HCT116 (cell line): ENCODE measurements around the gene VAV2.

Source experiments
- EZH2 ChIP-seq: fragments of 200-600 bp; sonication (generic); IDR thresholded peaks from 2 replicates; pipeline ENCODE4 v1.6.1; 2017; ENCODE audit warnings: antibody characterized with exemption, mixed run types
- FOSL1 ChIP-seq: IDR thresholded peaks from 2 replicates; pipeline ENCODE4 v1.6.1; 2012; ENCODE audit warnings: low read depth
- POLR2A ChIP-seq: IDR thresholded peaks from 2 replicates; pipeline ENCODE4 v1.7.0; 2011; ENCODE audit warnings: borderline replicate concordance; ENCODE audit not compliant: insufficient read depth, insufficient read length; ENCODE audit errors: extremely low read depth
- RAD21 ChIP-seq: IDR thresholded peaks from 2 replicates; pipeline ENCODE4 v1.6.1; 2012; ENCODE audit warnings: low read depth, mild to moderate bottlenecking
- REST ChIP-seq: IDR thresholded peaks from 2 replicates; pipeline ENCODE4 v1.6.1; 2012; ENCODE audit warnings: low read depth
- TCF7L2 ChIP-seq: IDR thresholded peaks from 2 replicates; pipeline ENCODE4 v1.7.0; 2011; ENCODE audit warnings: borderline replicate concordance, inconsistent platforms; ENCODE audit not compliant: insufficient read depth, insufficient read length; ENCODE audit errors: extremely low read depth
- ZFX ChIP-seq: fragments of 450-650 bp; IDR thresholded peaks from 2 replicates; pipeline ENCODE4 v1.6.1; 2017
- TF ChIP-seq, protein P1 (sequence below), 3 experiments: fragments of 200-600 bp in 1 of 3; sonication (generic) in 1 of 3; IDR thresholded peaks in 2 of 3; conservative IDR thresholded peaks in 1 of 3; 2 replicates each; pipeline ENCODE4 v1.5.1; 2012 to 2017; ENCODE audit warnings: low read depth in 2 of 3, low read length in 2 of 3, antibody characterized with exemption in 1 of 3, borderline replicate concordance in 1 of 3, control low read depth in 1 of 3, mild to moderate bottlenecking in 1 of 3, mixed read lengths in 1 of 3, mixed run types in 1 of 3, moderate library complexity in 1 of 3; ENCODE audit not compliant: insufficient read depth in 1 of 3
- TF ChIP-seq, protein P2 (sequence below): IDR thresholded peaks from 2 replicates; pipeline ENCODE4 v1.6.1; 2012
- TF ChIP-seq, protein P3 (sequence below): IDR thresholded peaks from 2 replicates; pipeline ENCODE4 v1.6.1; 2012

DNA sequence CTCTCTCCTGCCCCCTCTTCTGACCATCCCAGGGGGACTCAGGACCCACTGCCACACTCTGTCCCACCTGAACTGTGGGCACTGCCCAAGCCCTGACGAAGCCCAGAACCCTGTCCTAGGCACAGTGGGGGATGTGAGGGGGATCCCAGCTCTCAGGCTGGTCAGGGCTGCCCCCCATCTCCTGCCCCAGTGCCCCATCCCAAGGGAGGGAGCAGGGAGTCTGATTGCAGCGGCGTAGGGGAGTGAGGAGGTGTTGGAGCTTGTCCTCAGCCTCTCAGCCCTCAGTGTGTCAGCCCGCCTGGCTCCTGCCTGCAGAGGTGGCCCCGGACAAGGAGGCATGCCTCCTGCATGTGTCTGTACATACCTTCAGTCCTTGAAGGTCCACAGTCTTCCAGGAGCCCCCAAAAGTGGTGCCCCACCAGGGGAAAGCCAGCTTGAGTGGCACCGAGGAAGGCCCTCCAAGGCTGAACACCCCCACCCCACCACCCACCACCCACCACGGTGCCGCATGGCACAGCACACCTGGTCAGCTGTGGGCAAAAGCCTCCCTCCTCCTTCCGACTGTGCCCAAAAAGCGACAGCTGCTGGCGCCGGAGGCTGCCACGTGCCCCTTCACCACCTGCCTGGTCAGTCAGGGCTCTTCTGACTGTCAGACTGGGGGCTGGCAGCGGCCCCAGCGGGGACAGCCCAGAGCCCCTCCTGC lies 254.9 kb downstream of the VAV2 start:
- TF ChIP-seq, protein P1, sequence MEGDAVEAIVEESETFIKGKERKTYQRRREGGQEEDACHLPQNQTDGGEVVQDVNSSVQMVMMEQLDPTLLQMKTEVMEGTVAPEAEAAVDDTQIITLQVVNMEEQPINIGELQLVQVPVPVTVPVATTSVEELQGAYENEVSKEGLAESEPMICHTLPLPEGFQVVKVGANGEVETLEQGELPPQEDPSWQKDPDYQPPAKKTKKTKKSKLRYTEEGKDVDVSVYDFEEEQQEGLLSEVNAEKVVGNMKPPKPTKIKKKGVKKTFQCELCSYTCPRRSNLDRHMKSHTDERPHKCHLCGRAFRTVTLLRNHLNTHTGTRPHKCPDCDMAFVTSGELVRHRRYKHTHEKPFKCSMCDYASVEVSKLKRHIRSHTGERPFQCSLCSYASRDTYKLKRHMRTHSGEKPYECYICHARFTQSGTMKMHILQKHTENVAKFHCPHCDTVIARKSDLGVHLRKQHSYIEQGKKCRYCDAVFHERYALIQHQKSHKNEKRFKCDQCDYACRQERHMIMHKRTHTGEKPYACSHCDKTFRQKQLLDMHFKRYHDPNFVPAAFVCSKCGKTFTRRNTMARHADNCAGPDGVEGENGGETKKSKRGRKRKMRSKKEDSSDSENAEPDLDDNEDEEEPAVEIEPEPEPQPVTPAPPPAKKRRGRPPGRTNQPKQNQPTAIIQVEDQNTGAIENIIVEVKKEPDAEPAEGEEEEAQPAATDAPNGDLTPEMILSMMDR (IDR thresholded peaks at IDR 0.05 in 2 of 3, conservative IDR thresholded peaks at IDR 0.05 in 1 of 3; ENCODE audit: borderline replicate concordance in 1 of 3, insufficient read depth in 1 of 3, low read depth in 2 of 3, low read length in 2 of 3), result no peak
- TF ChIP-seq TCF7L2 (no peak), RAD21 (no peak), EZH2 (no peak), POLR2A (no peak), REST (no peak), ZFX (no peak), FOSL1 (no peak)
- TF ChIP-seq, protein P2, sequence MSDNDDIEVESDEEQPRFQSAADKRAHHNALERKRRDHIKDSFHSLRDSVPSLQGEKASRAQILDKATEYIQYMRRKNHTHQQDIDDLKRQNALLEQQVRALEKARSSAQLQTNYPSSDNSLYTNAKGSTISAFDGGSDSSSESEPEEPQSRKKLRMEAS, result no peak
- TF ChIP-seq, protein P3, sequence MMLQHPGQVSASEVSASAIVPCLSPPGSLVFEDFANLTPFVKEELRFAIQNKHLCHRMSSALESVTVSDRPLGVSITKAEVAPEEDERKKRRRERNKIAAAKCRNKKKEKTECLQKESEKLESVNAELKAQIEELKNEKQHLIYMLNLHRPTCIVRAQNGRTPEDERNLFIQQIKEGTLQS, result no peak
